EH (cell line): ENCODE results near the gene ID1.
"Not testable (repeated sequence)": the region's sequence is repeated elsewhere in the genome, so short reads cannot be mapped to it uniquely, and the experiment has no call there.

ENCODE experiments used
- DNase-seq: peaks from one replicate; pipeline ENCODE4 v3.0.0-alpha.2; 2015; ENCODE audit warnings: low read depth

Gene ID1

DNA sequence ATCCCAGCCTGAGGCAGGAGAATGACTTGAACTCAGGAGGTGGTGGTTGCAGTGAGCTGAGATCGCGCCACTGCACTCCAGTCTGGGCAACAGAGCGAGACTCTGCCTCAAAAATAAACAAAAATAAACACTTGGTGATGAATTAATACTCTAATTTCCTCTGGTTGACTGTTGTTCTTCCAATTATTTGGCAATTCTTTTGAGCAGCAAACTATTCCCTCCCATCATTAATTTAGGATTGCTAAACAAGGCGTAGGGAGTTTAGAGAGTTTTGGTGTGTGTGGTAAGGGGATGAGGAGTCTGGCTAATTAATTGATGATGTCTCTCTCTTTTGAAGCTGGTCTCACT, 2.7 kb upstream of the ID1 start:
- no peak for DNase-seq

DNA sequence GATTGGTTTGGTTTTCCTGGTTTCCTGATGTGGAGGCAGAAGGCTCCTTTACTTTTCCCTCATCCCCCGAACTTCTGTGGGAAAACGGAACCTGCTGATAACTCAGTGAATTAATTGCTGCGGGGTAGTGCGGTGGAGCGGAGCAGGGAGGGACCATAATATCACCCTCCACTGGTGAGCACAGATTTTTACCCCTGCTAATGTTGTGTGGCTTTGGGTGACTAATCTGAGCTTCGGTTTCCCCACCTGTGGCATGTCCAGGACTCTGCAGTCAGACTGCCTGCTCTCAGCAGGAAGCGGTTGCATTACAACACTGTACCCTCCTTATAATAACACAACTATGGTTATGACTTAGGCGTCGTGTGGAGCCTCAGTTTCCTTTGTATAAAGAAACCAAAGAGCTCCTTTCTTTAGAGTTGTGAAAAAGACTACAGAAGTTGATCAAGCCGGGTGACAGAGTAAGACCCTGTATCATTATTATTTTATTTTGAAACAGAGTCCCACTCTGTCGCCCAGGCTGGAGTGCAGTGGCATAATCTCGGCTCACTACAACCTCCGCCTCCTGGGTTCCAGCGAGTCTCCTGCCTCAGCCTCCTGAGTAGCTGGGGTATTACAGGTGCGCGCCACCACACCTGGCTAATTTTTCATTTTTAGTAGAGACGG, 2.2 kb upstream of the ID1 start:
- peak; percentile 84 for DNase-seq

DNA sequence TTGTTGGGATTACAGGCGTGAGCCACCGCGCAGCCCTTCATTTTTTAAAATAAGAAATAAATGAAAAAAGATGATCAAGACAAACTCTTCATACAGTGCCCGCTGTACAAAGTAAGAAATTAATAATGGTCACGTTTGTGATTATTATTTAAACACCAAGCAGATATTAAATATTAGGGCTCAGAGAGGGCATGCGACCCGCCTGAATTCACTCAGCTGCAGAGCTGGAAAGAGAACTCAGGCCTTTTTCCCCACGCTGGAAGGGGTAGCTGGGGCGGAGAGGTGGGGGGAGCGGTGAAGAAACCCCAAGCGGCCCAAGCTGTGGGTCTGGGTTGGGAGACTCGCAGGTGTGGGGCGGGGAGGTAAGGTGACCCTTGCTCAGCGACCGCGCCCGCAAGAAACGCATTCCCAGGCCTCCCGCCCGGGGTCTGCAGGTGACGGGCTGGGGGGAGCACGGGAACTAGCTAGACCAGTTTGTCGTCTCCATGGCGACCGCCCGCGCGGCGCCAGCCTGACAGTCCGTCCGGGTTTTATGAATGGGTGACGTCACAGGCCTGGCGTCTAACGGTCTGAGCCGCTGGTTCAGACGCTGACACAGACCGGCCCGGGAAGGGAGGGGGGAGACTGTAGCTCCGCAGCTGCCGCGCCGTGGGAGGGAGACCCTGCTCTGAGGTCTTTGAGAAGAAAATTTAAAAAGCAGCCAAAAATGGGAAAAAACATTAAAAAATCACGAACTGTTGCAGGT, 1.1 kb upstream of the ID1 start:
- DNase-seq: peak; percentile 96

DNA sequence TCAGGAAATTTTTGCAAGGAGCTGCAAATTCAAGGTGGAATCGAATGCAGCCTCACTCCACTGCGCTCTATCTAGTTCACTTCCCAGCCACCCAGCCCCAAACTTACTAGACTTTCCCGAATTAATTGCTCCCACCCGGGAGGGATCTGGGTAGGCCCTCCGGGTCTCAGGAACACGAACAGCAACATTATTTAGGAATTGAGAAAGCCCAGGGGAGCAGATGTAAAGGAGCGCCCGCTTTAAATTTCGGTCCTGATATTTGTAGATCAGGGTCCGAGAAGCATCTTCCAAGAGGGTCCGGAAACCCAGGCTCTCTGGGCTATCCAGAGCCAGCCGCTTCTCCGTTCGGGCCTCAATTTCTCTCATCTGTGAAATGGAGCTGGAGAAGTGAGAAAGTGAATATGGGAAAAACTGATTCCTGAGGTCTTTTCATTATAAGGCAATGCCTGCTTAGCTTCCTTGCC, 490 bp upstream of the ID1 start:
- no peak for DNase-seq

DNA sequence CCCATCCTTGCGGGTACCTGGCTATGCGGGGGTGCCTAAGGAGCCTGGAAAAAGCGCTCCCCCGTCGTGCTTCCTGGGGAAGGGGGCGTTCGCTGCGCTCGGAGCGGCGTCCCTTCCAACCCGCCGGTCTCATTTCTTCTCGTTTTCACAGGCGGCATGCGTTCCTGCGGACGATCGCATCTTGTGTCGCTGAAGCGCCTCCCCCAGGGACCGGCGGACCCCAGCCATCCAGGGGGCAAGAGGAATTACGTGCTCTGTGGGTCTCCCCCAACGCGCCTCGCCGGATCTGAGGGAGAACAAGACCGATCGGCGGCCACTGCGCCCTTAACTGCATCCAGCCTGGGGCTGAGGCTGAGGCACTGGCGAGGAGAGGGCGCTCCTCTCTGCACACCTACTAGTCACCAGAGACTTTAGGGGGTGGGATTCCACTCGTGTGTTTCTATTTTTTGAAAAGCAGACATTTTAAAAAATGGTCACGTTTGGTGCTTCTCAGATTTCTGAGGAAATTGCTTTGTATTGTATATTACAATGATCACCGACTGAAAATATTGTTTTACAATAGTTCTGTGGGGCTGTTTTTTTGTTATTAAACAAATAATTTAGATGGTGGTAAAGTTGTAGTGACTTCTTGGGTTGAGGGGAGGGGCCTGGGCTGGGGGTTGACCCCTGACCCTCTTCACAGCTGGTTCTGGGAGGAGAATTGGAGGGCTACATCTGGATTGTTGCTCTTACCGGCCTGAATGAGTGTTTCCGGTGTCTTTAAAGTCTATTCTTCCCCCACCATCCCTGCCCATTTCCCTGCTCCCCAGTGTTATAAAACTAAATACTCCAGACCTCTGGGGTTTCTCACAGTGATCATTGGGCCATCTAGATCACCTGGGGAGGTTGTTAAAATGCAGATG, 1.1 kb downstream of the ID1 start:
- peak; percentile 37 for DNase-seq

DNA sequence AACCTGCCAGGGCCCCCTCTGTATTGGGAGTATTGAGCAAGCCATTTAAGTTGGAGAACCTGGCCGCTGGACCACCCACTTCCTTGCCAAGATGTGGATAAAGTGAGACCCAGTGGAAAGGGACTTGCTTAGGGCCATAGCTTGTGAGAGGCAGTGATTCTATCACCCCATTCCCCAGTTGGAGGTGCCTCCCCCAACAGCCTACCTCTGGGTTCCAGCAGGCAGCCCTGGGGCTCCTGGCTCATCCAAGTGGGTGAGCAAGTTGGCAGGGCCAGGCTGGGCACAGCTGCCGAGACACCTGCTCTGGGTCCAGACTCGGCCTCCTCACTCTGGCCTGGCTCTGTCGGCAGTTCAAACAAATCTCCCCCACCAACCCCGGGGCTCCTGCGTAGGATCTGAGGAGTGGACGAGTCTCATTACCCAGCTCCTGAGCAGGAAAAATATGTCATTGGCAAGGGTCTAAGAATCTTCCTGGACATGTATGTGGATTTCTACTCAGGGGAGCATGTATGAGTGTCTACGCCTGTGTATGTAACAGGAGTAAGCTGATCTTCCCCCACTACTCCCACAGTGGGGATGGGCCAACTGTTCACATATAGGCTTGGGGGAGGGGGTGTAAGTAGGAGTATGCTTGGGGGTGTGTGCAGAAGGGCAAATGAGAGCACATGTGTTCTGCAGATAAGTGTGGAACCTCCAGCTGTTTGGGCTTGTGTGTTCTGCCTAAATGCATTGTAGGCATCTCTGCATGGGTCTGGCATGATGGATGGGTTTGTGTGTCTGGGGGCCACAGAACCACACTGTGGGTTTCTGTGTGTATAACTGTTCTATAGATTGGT, 1.9 kb downstream of the ID1 start:
- DNase-seq: peak; percentile 71

DNA sequence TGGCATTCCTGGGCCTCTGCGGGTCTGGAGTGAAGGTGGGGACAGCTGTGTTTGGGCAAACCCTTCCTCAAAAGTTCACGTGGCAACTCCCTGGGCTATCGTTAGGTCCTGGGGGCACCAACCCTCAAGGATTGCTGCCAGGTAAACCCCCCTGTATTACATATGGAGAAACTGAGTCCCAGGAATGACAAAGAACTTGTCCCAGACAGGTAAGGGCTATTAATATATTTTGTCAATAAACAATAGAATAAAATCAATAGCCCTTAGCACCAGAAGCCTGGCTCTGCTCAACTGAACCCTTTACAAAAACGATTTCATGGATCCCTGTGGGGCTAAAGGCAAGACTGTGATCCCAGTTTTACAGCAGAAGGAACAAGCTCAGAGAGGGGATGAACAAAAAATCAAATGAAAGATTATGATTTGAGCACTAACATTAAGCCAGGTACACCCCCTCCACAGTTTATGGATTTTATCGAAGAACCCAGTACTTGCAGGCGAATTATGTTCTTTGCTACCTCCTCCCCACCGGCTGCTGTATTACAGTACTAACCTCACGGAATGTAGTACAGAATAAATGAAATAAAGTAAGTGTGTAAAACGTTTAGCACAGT, 2.7 kb downstream of the ID1 start:
- DNase-seq: peak; percentile 22

DNA sequence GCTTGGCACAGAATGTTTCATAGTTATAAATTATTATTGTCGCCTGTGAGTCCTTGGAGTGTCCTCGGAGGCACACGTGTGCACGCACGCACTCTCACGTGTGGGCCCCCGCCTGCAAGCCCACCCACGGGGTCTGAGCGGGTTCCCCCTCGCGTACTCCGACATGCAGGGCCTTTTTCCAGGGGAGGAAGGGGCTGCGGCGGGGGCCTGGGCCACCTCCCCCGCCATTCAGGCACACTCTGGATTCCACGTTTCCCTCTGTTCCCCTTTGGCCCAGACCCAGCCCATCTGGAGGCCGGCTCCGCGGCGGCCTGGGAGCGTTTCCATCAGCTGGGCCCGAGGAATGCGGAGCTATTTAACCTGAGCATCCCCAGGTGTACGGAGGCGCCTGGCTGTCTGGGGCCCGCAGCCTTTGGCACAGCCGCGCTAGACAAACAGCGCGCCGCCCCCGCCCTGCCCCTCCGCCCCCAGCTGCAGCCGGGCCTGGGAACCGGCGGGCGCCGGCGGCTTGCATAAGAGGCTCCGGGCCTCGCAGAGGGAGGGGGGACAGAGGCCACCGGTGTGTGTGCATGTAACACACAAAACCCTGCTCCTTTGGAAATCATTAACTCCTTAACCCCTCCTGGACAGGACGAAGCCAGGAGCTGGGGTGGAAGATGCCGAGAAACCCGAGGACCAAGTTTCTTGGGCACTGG, 3.3 kb downstream of the ID1 start:
- peak; percentile 50 for DNase-seq

DNA sequence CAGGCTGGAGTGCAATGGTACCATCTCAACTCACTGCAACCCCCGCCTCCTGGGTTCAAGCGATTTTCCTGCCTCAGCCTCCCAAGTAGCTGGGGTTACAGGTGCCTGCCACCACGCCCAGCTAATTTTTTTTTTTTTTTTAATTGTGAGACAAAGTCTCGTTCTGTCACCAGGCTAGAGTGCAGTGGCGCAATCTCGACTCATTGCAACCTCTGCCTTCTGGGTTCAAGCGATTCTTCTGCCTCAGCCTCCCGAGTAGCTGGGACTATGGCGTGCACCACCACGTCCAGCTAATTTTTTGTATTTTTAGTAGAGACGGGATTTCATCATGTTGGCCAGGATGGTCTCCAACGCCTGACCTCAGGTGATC, 7.2 kb downstream of the ID1 start:
- not testable (repeated sequence) for DNase-seq

DNA sequence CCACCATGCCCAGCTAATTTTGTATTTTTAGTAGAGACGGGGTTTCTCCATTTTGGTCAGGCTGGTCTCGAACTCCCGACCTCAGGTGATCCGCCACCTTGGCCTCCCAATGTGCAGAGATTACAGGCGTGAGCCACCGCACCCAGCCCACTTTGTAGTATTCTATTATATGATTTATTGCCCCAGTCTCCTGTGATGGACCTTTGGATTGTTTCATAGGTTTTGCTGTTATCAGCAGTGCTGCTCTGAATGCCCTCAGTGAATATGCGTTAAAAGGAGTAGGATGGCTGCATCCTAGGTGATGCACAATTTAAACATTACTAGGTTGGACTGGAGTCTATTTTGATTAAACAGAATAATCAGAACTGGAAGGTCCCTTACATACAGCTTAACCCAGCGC, 10.3 kb downstream of the ID1 start:
- DNase-seq: no peak

DNA sequence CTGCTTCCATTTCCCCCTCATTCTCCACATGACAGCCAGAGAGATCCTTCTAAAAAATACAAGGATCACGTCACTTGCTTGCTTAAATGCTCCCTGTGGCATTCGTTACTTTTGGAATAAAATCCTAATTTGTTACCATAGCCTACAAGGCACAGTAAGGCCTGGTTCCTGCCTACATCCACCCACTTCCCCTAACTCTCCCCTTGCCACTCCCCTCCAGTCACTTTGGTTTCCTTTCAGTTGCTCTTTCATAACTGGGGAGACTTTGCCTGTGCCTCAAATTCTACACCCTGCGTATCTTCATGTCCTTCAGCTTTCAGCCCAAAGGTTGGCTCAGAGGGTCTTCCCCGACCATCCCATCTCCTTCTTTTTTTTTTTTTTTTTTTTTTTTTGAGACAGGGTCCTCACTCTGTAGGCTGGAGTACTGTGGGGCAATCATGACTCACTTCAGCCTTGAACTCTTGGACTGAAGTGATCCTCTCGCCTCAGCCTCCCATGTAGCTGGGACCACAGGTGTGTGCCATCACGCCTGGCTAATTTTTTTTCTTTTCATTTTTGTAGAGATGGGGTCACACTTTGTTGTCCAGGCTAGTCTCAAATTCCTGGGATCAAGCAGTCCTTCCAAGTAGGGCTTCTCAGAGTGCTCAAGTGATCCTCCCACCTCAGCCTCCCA, 12.5 kb downstream of the ID1 start:
- DNase-seq: no peak

DNA sequence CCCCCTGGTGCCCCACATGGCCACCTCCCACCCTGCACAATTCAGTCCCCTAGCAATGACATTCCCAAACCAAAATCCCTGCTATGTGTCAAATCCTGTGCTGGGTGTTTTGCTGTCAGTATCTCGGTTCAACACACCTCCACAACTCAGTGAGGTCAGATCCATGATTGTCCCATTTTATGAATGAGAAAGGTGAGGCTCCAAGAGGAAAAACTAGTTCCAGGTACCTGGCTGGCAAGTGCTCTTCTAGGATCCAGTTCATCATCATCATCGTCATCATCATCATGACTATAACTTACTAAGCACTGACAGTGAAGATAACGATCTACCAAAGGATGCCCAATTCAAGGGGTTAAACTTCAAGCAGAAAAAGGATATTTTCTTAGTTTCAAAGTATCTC, 15.2 kb downstream of the ID1 start:
- no peak for DNase-seq

DNA sequence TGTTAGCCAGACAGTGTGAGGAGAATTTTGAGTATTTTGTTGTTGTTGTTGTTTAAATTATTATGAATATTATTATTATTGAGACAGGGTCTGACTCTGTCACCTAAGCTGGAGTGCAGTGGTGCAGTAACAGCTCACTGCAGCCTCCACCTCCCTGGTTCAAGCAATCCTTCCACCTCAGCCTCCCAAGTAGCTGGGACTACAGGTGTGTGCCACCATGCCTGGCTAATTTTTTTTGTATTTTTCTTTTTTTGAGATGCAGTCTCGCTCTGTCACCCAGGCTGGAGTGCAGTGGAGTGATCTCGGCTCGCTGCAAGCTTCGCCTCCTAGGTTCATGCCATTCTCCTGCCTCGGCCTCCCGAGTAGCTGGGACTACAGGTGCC, 18.0 kb downstream of the ID1 start:
- not testable (repeated sequence) for DNase-seq

DNA sequence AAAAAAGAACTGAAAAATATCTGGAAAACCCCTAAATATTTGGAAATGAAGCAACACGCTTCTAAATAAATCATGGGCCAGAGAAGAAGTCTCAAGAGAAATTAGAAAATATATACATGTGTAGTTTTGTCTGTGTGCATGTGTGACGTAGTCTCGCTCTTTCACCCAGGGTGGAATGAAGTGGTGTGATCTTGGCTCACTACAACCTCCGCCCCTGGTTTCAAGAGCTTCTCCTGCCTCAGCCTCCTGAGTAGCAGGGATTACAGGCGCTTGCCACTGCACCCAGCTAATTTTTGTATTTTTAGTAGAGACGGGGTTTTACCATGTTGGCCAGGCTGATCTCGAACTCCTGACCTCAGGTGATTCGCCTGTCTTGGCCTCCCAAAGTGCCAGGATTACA, 21.4 kb downstream of the ID1 start:
- not testable (repeated sequence) for DNase-seq

DNA sequence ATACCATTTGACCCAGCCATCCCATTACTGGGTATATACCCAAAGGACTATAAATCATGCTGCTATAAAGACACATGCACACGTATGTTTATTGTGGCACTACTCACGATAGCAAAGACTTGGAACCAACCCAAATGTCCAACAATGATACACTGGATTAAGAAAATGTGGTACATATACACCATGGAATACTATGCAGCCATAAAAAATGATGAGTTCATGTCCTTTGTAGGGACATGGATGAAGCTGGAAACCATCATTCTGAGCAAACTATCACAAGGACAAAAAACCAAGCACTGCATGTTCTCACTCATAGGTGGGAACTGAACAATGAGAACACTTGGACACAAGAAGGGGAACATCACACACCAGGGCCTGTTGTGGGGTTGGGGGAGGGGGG, 23.0 kb downstream of the ID1 start:
- not testable (repeated sequence) for DNase-seq

DNA sequence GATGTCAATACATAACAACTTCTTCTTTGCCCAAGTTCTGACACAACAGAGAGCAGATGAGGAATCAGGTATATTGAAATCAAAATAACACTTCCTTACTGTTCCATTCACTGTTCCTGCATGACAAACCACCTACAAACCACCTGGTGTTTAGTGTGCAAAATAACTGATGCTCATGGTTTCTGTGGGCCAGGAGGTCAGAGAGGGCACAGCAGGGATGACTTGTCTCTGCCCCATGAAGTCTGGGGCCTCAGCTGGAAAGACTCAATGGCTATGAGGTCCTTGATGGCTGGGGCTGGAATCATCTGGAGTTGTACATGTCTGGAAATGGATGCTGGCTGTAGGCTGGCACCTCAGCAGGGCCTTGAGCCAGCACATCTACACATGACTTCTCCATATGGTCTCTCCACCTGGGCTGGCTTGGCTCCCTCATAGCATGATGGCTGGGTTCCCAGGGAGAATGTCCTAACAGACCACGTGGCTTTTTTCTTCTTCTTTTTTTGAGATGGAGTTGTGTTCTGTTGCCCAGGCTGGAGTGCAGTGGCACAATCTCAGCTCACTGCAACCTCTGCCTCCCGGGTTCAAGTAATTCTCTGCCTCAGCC, 25.2 kb downstream of the ID1 start:
- DNase-seq: no peak

DNA sequence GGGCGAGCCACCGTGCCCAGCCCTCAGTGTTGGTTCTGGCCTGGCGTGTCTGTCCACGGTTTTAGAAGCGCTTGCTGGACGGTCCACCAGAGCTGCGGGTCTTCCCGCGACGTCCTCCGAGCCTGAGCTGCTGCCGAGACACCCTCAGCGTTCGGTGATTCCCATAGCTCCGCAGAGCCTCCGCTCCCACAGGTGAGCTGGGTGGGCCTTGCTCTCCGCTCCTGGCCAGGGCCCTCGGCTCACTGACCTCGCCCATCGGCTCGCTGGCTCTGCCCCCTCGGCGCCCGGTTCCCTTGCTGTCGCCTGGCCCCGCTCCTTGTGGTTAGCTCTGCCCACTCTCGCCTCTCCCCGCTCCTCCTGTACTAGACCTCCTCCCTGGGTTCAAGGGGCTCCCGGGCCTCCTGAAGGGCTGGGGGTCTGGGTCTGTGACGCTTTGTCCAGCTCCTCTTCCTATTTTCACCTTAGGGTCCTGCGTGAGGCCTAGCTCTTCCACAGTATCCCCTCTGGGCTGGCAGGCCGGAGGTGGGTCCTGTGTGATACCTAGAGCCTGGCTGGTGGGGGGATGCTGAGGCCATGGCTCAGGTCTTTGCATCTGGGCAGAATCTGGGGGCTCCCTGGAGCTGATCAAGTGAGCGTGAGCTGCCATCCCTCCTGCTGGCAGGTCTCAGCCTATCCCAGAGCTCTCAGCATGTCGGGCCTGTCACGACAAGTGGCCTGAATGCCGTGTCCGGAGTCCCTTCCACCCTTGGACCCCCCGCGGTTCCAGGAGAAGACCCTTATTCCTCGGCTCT, 27.7 kb downstream of the ID1 start:
- no peak for DNase-seq

DNA sequence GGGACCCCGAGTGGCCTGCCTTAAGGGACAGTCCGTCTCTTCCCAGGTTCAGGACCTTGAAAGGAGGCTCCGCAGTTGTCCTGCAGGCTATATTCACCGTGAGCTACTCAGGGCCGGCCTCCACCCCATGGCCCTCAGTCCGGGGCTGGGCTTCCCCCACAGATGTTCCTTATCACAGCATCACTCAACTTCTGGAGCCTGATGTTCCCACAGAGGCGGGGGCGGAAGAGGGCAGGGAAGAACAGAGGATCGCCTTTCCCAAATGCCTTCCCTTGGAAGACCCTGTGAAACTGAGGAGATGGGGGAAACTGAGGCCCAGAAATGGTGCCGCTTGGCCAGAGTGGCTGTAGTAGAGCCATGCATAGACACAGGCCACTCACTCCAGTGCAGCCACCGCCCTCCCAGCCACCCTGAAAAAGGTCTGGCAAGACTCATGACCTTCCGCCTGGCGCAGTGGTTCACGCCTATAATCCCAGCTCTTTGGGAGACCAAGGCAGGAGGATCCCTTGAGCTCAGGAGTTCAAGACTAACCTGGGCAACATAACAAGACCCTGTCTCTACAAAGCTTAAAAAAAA, 28.3 kb downstream of the ID1 start:
- no peak for DNase-seq

DNA sequence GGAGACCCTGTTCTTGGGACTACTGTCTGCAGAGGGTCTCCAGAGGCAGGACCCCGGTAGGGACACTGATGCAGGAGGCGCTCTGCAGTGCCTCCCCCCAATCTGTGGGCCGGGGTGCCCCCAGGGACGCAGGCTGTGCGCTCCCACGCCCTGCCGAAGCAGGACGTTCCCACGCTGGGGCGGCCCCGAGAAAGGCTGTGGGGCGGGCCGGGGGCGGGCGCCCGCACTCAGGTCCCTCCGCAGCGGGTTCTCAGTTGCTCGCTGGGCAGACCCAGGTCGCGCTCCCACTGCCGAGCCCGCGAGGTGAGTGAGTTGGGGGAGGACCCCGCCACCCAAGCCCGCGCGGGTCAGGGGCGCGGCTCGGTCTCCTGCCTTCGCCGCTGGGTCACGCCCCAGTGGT, 32.6 kb downstream of the ID1 start, which contains the start of gene COX4I2:
COX4I2 (plus strand) TSS at position 253 of the 400 bp plus-strand sequence. CDS start 1,106 bp downstream, outside the sequence.
- DNase-seq: no peak
